HepG2 (cell line): ENCODE measurements around the gene CPED1. TPM values are rescaled to one million over a fixed set of nuclear protein-coding genes. Genes with fewer than 3 reads are reported as not detected.

Source experiments
- ATAC-seq: fragments of 200-7000 bp; cut with Tn5 transposase; 3 replicates; pipeline ENCODE4 v1.9.1; 2020; ENCODE audit warnings: mild to moderate bottlenecking, moderate library complexity
- BruUV-seq: library from RNA; stranded (reverse); fragments of 400-500 nt; replicated peaks from 2 replicates; lab custom pipeline; 2021; lab: Mats Ljungman, UMichigan
- CTCF ChIA-PET: fragments of 300-600 bp; formaldehyde crosslinking; extraction: SDS; loops from one replicate; lab custom pipeline; 2021; ENCODE audit warnings: low total read pairs, inconsistent platforms, low intra/inter-chr PET ratio; lab: Yijun Ruan, JAX
- POLR2A ChIA-PET: fragments of 350-600 bp; sonication (Branson Sonifier 250); formaldehyde crosslinking; loops from one replicate; lab custom pipeline; 2020; ENCODE audit warnings: antibody characterized with exemption, inconsistent platforms; lab: Yijun Ruan, JAX
- DNase-seq: peaks from one replicate; pipeline ENCODE4 v3.0.0-alpha.2; 2015; ENCODE audit warnings: low spot score
- FAIRE-seq: peaks from 3 replicates; lab custom pipeline; 2011; peaks lifted over from hg19 to GRCh38; lab: Jason Lieb, UNC
- H2AFZ ChIP-seq: one replicate; pipeline ENCODE4 v1.6.1; 2011; ENCODE audit warnings: low read length, inconsistent platforms
- H3K27ac ChIP-seq: fragments of 300-600 bp; 3 replicates; pipeline ENCODE4 v1.8.0; 2011; ENCODE audit warnings: mixed run types, mild to moderate bottlenecking, mixed read lengths, low read length, inconsistent platforms; ENCODE audit not compliant: insufficient read depth; ENCODE audit errors: extremely low read length
- H3K27me3 ChIP-seq, 2 experiments: fragments of 200-600 bp in 1 of 2; 2 replicates in 1 of 2; 3 replicates in 1 of 2; pipeline versions ENCODE4 v1.6.0 to v1.8.0; 2011; ENCODE audit warnings: low read length in 2 of 2, mild to moderate bottlenecking in 2 of 2, moderate library complexity in 2 of 2, inconsistent platforms in 1 of 2; ENCODE audit not compliant: insufficient read depth in 2 of 2, control insufficient read depth in 1 of 2
- H3K36me3 ChIP-seq, 2 experiments: fragments of 200-600 bp in 1 of 2; replicated peaks in 1 of 2; 2 replicates in 1 of 2; 3 replicates in 1 of 2; pipeline versions ENCODE4 v1.5.1 to v1.8.0; 2011; ENCODE audit warnings: low read length in 2 of 2, inconsistent platforms in 1 of 2; ENCODE audit not compliant: insufficient read depth in 2 of 2, control insufficient read depth in 1 of 2
- H3K4me1 ChIP-seq: 2 replicates; pipeline ENCODE4 v1.5.1; 2012; ENCODE audit warnings: low read length, inconsistent platforms; ENCODE audit not compliant: insufficient read depth
- H3K4me2 ChIP-seq: 2 replicates; pipeline ENCODE4 v1.6.0; 2011; ENCODE audit warnings: low read depth, low read length, inconsistent platforms
- H3K4me3 ChIP-seq, 3 experiments: fragments of 200-600 bp in 1 of 3; sonication (generic), shearing (Covaris generic) in 1 of 3; replicated peaks in 1 of 3; 2 replicates each; pipeline ENCODE4 v1.5.1; 2011 to 2016; ENCODE audit warnings: low read length in 3 of 3, inconsistent platforms in 2 of 3, low read depth in 2 of 3, mild to moderate bottlenecking in 2 of 3, control low read depth in 1 of 3, mixed read lengths in 1 of 3; ENCODE audit not compliant: insufficient read depth in 1 of 3
- H3K79me2 ChIP-seq: one replicate; pipeline ENCODE4 v1.6.1; 2011; ENCODE audit warnings: low read length, inconsistent platforms; ENCODE audit not compliant: insufficient read depth
- H3K9ac ChIP-seq: 2 replicates; pipeline ENCODE4 v1.6.0; 2011; ENCODE audit warnings: mild to moderate bottlenecking, low read depth, low read length, inconsistent platforms; ENCODE audit not compliant: insufficient read depth
- H3K9me3 ChIP-seq: 2 replicates; pipeline ENCODE4 v1.5.1; 2012; ENCODE audit warnings: mild to moderate bottlenecking, low read length
- H4K20me1 ChIP-seq: 2 replicates; pipeline ENCODE4 v1.6.0; 2011; ENCODE audit warnings: inconsistent platforms, mild to moderate bottlenecking, low read length, moderate library complexity; ENCODE audit not compliant: insufficient read depth
- MAF1 ChIP-seq: sonication (generic); formaldehyde crosslinking; IDR thresholded peaks from 2 replicates; pipeline ENCODE4 v1.5.0; 2020; ENCODE audit warnings: missing genetic modification reagents, borderline replicate concordance
- MAFG ChIP-seq: sonication (generic); formaldehyde crosslinking; IDR thresholded peaks from 2 replicates; pipeline ENCODE4 v1.5.1; 2020; ENCODE audit warnings: mild to moderate bottlenecking, missing genetic modification reagents
- MLLT10 ChIP-seq: sonication (generic); formaldehyde crosslinking; IDR thresholded peaks from 2 replicates; pipeline ENCODE4 v1.4.0; 2020; ENCODE audit warnings: missing genetic modification reagents
- NFYC ChIP-seq: IDR thresholded peaks from 2 replicates; pipeline ENCODE4 v1.6.1; 2016; ENCODE audit warnings: missing genetic modification reagents, missing compliant biosample characterization
- RAD51 ChIP-seq: fragments of 450-650 bp; IDR thresholded peaks from 2 replicates; pipeline ENCODE4 v1.6.1; 2016; ENCODE audit warnings: borderline replicate concordance
- RBFOX2 ChIP-seq: fragments of 200-400 bp; formaldehyde crosslinking; IDR thresholded peaks from 2 replicates; pipeline ENCODE4 v1.6.1; 2017; ENCODE audit warnings: low read depth, mild to moderate bottlenecking, low read length
- ZNF816 ChIP-seq: sonication (generic); formaldehyde crosslinking; IDR thresholded peaks from 2 replicates; pipeline ENCODE4 v1.8.0; 2022; ENCODE audit warnings: missing genetic modification reagents, mild to moderate bottlenecking, borderline replicate concordance
- in situ Hi-C: cut with HindIII; loops from 2 replicates; pipeline ENCODE4 v1.10.0; 2017; ENCODE audit warnings: low pct_unique_long_range_greater_than_20kb; ENCODE audit not compliant: extremely low pct_ligation_motif_present
- intact Hi-C: fragments of 100-400 bp; cut with micrococcal nuclease; formaldehyde crosslinking; loops from one replicate; pipeline ENCODE4 v1.10.0; 2022; ENCODE audit not compliant: unreplicated experiment
- polyA plus RNA-seq, 8 experiments: library from polyadenylated mRNA; depleted of rRNA in 3 of 8; stranded (reverse) in 7 of 8; unstranded in 1 of 8; fragments of >200 nt; fragmentation: Illumina TruSeq in 4 of 8; extraction: Trizol in 4 of 8; gene quantifications; 2 replicates each; pipeline versions ENCODE4 v1.2.1 to v1.2.3, GENCODE V29; 2011 to 2016; ENCODE audit warnings: low read depth in 4 of 8, missing spikeins in 1 of 8, mixed read lengths in 1 of 8; ENCODE audit not compliant: insufficient read depth in 1 of 8
- total RNA-seq, 5 experiments: library from RNA; depleted of rRNA; stranded (reverse); fragments of >200 nt; fragmentation: Illumina TruSeq; extraction: Trizol; gene quantifications; 2 replicates each; pipeline ENCODE4 v1.2.3, GENCODE V29; 2016; ENCODE audit warnings: low read depth in 1 of 5
- TF ChIP-seq, protein P1 (sequence below): IDR thresholded peaks from 2 replicates; pipeline ENCODE4 v1.6.1; 2016; ENCODE audit warnings: missing compliant biosample characterization, missing genetic modification reagents, borderline replicate concordance
- TF ChIP-seq, protein P2 (sequence below): sonication (generic); formaldehyde crosslinking; IDR thresholded peaks from 2 replicates; pipeline ENCODE4 v1.4.0; 2020; ENCODE audit warnings: low read depth, missing genetic modification reagents

Gene CPED1
- total and polyA plus RNA-seq, 2 of the 13 experiments (the other 11 are each of a cell fraction or from before 2014, with no cell fraction given), result 11.5 to 27.0 TPM

GRCh38 chr7:120996988-120997345, 8.5 kb downstream of the CPED1 start:
- no peak for ATAC-seq
- Histone ChIP-seq H3K4me2 (no peak overlapping the region), H3K4me3 (no peak overlapping the region), H3K36me3 (no peaks in the 10 kb centered on the region), H3K9me3 (no peaks in the 10 kb centered on the region), H3K27ac (no peak overlapping the region), H2AFZ (no peak overlapping the region), H3K9ac (no peak overlapping the region), H3K4me1 (no peaks in the 10 kb centered on the region), H3K27me3 (no peaks in the 10 kb centered on the region), H4K20me1 (no peaks in the 10 kb centered on the region), H3K79me2 (no peaks in the 10 kb centered on the region)
- ChIA-PET POLR2A (no interaction called here), CTCF (no interaction called here)
- in situ Hi-C loops (no loop called here), intact Hi-C loops (no loop called here)
- no peak for DNase-seq
- FAIRE-seq, result no peak
- no peak for TF ChIP-seq NFYC (CRISPR knock-in tag)
- TF ChIP-seq ZNF816 (CRISPR knock-in tag), result no peak
- TF ChIP-seq, protein P1, sequence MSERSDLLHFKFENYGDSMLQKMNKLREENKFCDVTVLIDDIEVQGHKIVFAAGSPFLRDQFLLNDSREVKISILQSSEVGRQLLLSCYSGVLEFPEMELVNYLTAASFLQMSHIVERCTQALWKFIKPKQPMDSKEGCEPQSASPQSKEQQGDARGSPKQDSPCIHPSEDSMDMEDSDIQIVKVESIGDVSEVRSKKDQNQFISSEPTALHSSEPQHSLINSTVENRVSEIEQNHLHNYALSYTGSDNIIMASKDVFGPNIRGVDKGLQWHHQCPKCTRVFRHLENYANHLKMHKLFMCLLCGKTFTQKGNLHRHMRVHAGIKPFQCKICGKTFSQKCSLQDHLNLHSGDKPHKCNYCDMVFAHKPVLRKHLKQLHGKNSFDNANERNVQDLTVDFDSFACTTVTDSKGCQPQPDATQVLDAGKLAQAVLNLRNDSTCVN (CRISPR knock-in tag), result no peak
- TF ChIP-seq MAFG (CRISPR knock-in tag), result no peak
- no peak for TF ChIP-seq MAF1
- no peak for TF ChIP-seq RBFOX2
- no peak for TF ChIP-seq RAD51
- TF ChIP-seq, protein P2, sequence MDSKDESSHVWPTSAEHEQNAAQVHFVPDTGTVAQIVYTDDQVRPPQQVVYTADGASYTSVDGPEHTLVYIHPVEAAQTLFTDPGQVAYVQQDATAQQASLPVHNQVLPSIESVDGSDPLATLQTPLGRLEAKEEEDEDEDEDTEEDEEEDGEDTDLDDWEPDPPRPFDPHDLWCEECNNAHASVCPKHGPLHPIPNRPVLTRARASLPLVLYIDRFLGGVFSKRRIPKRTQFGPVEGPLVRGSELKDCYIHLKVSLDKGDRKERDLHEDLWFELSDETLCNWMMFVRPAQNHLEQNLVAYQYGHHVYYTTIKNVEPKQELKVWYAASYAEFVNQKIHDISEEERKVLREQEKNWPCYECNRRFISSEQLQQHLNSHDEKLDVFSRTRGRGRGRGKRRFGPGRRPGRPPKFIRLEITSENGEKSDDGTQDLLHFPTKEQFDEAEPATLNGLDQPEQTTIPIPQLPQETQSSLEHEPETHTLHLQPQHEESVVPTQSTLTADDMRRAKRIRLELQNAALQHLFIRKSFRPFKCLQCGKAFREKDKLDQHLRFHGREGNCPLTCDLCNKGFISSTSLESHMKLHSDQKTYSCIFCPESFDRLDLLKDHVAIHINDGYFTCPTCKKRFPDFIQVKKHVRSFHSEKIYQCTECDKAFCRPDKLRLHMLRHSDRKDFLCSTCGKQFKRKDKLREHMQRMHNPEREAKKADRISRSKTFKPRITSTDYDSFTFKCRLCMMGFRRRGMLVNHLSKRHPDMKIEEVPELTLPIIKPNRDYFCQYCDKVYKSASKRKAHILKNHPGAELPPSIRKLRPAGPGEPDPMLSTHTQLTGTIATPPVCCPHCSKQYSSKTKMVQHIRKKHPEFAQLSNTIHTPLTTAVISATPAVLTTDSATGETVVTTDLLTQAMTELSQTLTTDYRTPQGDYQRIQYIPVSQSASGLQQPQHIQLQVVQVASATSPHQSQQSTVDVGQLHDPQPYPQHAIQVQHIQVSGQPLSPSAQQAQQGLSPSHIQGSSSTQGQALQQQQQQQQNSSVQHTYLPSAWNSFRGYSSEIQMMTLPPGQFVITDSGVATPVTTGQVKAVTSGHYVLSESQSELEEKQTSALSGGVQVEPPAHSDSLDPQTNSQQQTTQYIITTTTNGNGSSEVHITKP, result no peak
- TF ChIP-seq MLLT10 (CRISPR knock-in tag), result no peak
- no TSS peak for BruUV-seq
